GM23338 (cell line): ENCODE measurements around the gene CDKN2A.

Source experiments
- CTCF ChIP-seq, 2 experiments: fragments of 200-600 bp in 1 of 2; sonication (generic) in 1 of 2; conservative IDR thresholded peaks; 2 replicates each; pipeline versions ENCODE4 v1.5.1 to v1.6.1; 2016 to 2017; ENCODE audit warnings: antibody characterized with exemption in 2 of 2, low read depth in 2 of 2, mild to moderate bottlenecking in 2 of 2, moderate library complexity in 1 of 2
- EZH2 ChIP-seq: fragments of 200-600 bp; sonication (generic); IDR thresholded peaks from one replicate; pipeline ENCODE4 v1.8.0; 2017; ENCODE audit warnings: antibody characterized with exemption, mild to moderate bottlenecking, low read depth; ENCODE audit not compliant: unreplicated experiment
- JUNB ChIP-seq: IDR thresholded peaks from one replicate; pipeline ENCODE4 v1.6.1; 2016; ENCODE audit warnings: antibody characterized with exemption; ENCODE audit not compliant: unreplicated experiment
- POLR2AphosphoS5 ChIP-seq: IDR thresholded peaks from 2 replicates; pipeline ENCODE4 v1.6.1; 2016; ENCODE audit warnings: antibody characterized with exemption, low read depth
- REST ChIP-seq: IDR thresholded peaks from one replicate; pipeline ENCODE4 v1.6.1; 2018; ENCODE audit warnings: antibody characterized with exemption; ENCODE audit not compliant: unreplicated experiment

- TF ChIP-seq CTCF (conservative IDR thresholded peaks at IDR 0.05; ENCODE audit: low read depth in 2 of 2) (no peak), REST (no peak), EZH2 (no peak), POLR2AphosphoS5 (no peak), JUNB (no peak)
Observed at GRCh38 chr9:22041344-22041743, 47.2 kb upstream of the CDKN2A start.
